Stimulated activated CD4-positive, alpha-beta T cell treated with anti-CD3 and anti-CD28 coated beads, Interleukin-15, amount 100 ng/mL, for 48 hours (primary cell): ENCODE results near the gene HDAC7.
A peak's percentile ranks its signal among the peaks of the same experiment; 100 is the strongest.

ENCODE experiments used
- DNase-seq, 2 donors: peaks; one replicate each; pipeline ENCODE4 v3.0.0-alpha.2; 2020; ENCODE audit warnings: low read depth in 2 of 2

The HDAC7 gene

GRCh38 chr12:47819896-47820630, at the start of gene HDAC7:
HDAC7 (minus strand) TSS chr12:47819903; CDS start chr12:47819785, 118 bp downstream.
- peak; percentile 61 to 72 for DNase-seq

GRCh38 chr12:47868552-47869031, 48.9 kb upstream of the HDAC7 start:
- no peak for DNase-seq

DNA sequence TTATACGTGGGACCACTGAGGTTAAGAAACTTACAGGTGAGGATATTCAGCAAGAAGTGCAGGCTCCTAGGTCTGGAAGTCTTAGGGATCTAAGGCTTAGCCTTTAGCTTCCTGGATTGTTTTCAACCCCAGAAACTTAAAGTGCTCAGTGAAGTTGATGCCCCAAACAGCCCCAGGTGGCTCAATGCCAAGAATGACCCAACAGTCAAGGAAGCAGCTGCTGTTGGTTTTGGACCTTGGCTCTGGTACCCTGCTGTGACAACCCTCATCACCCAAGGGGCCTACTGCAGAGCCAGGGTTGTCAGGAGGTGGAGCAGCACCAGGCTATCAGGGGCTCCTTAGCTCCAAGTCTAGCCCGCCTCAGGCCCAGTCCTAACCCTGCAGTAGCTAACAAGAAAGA, 48.3 kb upstream of the HDAC7 start:
- no peak for DNase-seq

- peak; percentile 57 to 66 for DNase-seq
These were observed 47.8 kb upstream of the HDAC7 start for GRCh38 chr12:47867495-47867941.

DNA sequence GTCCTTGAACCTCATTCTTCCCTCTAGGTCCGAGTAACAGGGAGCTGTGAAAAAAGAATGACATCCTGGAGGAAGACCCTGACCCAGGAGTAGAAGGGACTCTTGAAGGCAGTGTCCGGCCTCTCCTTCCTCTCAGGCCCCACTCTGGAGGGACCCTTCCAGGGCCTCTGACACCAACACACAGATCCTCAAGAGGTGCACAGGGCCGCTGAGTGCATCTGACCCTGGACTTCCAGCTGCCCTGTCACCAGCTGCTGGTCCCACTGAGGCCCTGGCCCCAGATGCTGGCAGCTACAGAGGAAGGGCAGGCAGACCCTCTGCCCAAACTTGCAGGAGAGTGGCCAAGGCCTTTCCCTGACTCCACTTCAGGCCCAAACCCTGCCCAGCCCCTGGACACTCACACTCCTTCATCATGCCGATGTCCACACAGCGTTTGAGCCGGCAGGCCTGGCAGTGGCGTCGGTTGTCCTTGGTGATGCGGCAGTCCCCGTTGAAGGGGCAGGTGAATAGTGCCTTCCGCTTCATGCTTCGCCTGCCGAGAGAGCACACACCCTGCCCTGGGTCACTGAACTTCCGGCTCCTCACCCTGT, 45.0 kb upstream of the HDAC7 start:
- no peak for DNase-seq

DNA sequence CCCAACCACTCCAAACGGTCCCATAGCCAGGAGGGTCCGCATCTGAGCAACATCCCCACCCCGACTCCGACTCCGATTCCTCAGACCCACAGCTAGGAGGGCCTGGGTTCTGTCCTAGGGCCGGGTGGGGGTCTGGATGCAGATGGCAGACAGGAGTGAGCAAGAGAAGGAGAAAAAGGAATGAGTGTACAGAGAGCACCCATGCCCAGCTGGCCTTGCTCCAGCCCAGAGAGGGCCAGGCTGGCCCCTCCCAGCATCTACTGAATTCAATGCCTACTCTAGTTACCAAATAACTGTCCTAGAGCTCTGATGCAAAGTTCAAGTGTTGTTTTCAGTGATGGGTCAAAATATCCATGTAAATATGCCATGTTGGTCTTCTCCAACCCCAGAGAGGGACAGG, 44.3 kb upstream of the HDAC7 start:
- no peak for DNase-seq

- no peak for DNase-seq
These were observed 43.8 kb upstream of the HDAC7 start for GRCh38 chr12:47863467-47863866.

DNA sequence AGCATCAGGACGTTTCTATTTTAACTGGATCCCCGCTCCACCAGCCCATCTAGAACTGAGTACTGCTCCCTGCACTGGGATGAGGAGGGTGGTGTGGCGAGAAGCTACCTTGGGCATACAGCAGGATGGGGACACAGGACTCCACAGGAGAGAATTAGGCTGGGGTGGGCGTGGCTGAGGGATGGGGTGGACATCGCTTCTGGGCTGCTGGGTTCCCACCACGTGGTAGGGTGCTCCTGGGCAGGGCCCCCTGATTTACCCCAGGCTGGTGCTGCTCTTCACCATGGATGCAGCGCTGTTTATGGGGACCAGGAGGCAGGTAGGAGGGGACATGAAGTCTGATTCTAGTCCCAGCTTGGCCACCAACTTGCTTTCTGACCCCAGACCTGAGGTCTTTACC, 43.2 kb upstream of the HDAC7 start:
- DNase-seq, result no peak

GRCh38 chr12:47862167-47862750, 42.6 kb upstream of the HDAC7 start:
- DNase-seq, result no peak

DNA sequence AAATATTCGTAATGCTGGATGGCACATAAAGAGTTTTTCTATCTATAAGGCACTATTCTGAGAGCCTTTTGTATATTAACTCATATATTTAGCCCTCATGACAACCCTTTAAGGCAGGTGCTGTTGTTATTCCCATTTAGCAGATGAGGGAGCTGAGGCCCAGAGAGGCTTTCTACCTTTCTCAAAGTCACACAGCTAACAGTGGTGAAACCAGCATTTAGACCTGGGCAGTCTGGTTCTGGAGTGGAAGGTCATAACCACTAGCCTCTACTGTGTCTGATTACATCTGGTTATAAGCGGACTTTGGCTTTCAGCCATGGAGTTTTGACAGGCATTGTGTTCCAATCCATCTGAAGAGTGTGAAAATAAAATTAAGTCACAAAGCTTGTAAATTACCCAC, 41.2 kb upstream of the HDAC7 start:
- DNase-seq, result no peak

DNA sequence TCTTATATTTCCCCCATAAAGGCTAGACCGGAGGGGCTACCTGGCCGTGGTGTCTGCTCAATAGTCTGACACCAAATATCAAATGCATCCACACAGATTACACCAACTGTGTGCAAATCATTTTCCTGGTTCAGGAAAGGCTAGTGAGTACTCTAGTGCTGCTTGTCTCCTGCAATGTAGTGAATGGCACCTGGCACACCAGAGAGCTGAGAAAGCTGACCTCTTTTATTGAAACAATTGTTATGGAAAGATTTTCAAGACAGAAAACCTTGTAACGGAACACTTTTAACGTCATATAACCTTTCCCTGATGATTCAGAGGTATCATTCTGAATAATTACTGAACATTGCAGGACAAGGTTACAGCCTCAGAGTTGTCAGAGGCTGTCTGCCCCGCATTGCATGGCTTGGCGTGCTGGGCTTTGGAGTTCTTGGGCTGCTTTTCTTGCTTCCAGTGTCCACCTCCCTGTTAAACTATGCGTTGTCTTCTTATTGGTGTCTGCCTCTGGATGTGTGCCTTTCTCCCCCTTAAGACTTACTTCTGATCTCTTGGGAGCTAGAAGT, 40.7 kb upstream of the HDAC7 start:
- no peak for DNase-seq

DNA sequence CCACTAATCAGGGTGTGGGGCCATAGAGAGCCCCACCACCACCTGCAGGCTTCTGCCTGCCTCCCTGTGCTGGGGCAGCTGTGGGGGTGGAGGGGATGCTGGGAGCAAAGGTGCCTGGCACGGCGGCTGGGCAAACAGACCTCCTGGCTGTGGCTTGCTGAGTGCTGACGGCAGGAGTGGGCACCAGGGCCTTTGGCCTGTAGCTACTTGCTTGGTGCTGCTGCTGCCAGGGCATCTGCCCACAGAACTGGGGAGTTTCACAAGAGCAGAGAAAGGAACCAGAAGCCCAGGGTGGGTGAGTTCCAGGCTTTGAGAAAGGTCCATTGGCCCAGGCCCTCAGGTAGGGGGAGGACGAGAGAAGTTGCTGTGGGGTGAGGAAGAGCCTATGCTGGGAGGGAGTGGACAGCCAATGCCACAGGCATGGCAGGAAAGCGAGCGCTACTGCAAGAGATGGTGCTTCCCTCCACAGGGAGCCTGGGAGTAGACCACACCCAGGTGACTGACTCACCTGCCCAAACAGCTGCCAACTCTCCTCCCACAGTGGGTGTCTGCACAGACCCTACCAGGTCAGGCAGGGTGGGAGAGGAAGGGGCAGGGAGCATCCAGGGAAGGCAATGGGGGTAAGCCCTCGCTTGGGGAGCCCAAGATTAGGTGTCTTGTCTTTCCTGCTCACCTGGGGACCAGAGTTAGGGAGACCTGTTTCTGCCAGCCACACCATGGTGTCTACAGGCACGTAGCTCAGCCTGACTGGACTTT, 39.0 kb upstream of the HDAC7 start:
- no peak for DNase-seq

- no peak for DNase-seq
These were observed 37.2 kb upstream of the HDAC7 start for GRCh38 chr12:47856721-47857575.

DNA sequence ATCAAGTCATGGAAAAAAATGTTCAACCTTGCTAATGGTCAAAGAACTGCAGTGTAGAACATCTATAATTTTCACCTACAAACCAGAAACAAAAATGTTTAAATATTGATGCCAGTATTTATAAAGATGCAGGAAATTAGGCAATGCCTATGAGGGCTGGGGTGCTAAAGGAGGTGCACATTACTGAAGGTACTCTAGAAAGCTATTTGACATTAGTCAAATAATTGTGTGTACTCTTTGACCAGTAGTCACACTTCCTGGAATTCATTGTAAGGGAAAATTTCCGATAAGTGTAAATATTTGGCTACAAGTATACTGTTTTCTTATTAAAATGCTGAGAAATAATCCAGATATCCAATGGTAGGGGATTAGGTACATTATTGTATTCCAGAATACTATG, 36.4 kb upstream of the HDAC7 start:
- DNase-seq, result no peak

- no peak for DNase-seq
These were observed 35.8 kb upstream of the HDAC7 start for GRCh38 chr12:47855502-47855901.

GRCh38 chr12:47854531-47854930, 34.8 kb upstream of the HDAC7 start:
- no peak for DNase-seq

GRCh38 chr12:47852096-47852571, 32.4 kb upstream of the HDAC7 start:
- DNase-seq, result no peak

GRCh38 chr12:47851303-47851952, 31.7 kb upstream of the HDAC7 start:
- no peak for DNase-seq

DNA sequence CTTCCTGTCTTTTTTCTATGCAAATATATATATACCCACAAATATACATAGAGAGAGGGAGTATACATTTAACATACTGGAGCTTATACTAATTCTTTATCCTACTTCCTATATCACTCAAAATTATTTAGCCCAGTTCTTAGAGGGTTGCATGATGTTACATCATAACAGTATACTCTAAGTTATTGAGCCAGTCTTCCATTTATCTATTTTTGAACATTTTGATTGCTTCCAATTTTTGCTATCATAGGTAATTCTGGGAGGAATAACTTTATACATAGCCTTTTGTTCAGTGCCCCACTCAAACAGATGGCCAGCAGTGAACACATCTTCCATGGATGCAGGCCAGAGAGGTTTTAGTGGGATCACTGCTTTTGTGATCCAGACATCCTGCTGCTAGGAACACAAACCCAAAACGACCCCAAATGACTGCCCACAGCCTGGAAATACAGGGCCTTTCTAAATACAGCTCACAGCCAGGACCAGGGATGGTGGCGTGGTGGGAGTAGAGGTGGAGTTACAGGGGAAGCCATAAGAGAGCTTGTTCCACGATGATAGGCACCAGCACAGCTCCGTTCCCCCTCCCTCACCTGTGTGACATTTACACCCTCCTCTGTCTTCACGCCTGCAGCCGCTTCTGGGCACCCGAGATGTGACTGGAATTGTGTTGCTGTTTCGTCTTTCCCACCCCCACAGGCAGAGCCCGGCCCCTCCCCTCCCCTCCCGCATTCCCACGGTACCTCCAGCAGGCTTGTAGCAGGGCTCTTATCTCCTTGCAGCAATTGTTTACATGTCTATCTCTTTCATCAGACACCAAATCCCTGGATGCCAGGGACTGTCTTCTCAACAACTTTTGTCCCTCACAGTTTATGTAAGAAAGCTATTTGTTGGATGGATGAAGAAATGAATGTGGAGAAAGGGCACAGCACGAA, 30.7 kb upstream of the HDAC7 start:
- DNase-seq, result no peak
